ENCODE results near the gene GRK6. TPM values are rescaled to one million over a fixed set of nuclear protein-coding genes. Genes with fewer than 3 reads are reported as not detected.

GRK6 gene
- total and polyA plus RNA-seq, 11 donors = 6.8 to 33.2 (median 17.3) TPM

- Histone ChIP-seq H3K9me3 (no peaks in the 10 kb centered on the region), H3K4me1 (peaks cover 8 to 46% (median 27%) of the 10 kb centered on the region in 12 donors), H3K36me3 (no peaks in the 10 kb centered on the region), H3K4me3 (no peak overlapping the region), H3K27ac (peak overlapping the region in 1 of 12 donors; percentile 29), H3K27me3 (peaks cover 26 to 50% (median 38%) of the 10 kb centered on the region in 9 donors)
- no peak for ATAC-seq
- WGBS, 4 donors = 94 to 100% (median 96%) methylated on average over 2 of the region's 2 CpGs
- DNase-seq = no peak
- TF ChIP-seq CTCF (IDR thresholded peaks at IDR 0.05) (no peak), POLR2A (IDR thresholded peaks at IDR 0.05) (no peak)
- intact Hi-C loops (cut with DNase I) = loop anchor here in 4 of 10 donors (2.0 to 10.0 kb wide), 5 partner anchors 41 to 199 kb away; partner anchors contain the start of genes B4GALT7 (in 1 of the 4) and PRR7 (in 1 of the 4)
Measured at GRCh38 chr5:177405312-177405711, 21.2 kb upstream of the GRK6 start.

DNA sequence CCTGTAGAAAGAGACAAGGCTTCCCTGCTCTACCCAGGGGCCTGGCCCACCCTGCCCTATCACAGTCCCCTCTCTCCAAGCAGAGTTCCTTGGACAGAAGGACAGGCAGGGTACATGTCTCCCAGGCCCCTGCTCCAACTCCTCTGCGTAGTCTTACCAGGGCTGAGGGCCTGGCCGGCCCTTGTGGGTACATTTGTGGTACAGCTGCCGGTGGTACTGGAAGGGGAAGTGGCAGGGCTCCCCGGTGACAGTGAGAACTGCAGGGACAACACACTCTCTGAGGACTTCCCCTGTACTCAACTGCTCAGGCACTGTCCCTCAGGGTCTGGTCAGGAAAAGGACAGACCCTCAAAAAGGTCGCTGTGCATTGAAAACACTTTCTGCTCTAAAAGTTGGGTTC lies 20.7 kb upstream of the GRK6 start:
- H3K9me3 ChIP-seq = no peaks in the 10 kb centered on the region
- peaks cover 23 to 45% (median 33%) of the 10 kb centered on the region in 9 donors for H3K27me3 ChIP-seq
- WGBS, 4 donors = 74 to 93% (median 88%) methylated on average over 5 of the region's 5 CpGs
- H3K4me3 ChIP-seq = no peak overlapping the region
- intact Hi-C loops (cut with DNase I) = loop anchor here in 4 of 10 donors (2.0 to 10.0 kb wide), 5 partner anchors 41 to 199 kb away; partner anchors contain the start of genes B4GALT7 (in 1 of the 4) and PRR7 (in 1 of the 4)
- H3K4me1 ChIP-seq = peaks cover 8 to 48% (median 25%) of the 10 kb centered on the region in 12 donors
- DNase-seq (peak in 3 of 5 donors; percentile 52 to 73 (median 58)), ATAC-seq (peak in 1 of 4 donors; percentile 9)
- H3K36me3 ChIP-seq = no peaks in the 10 kb centered on the region
- TF ChIP-seq POLR2A (IDR thresholded peaks at IDR 0.05) = no peak
- TF ChIP-seq CTCF (IDR thresholded peaks at IDR 0.05) = no peak
- H3K27ac ChIP-seq = peak overlapping the region in 1 of 12 donors; percentile 29

GRCh38 chr5:177409043-177409801 lies 17.3 kb upstream of the GRK6 start, which contains the start of gene F12:
Gene F12, minus strand, starts transcription at chr5:177409564. Its CDS starts 37 bp downstream, at chr5:177409527.
- Histone ChIP-seq H3K27me3 (peaks cover 0 to 11% (median 0%) of the 10 kb centered on the region in 9 donors), H3K9me3 (no peaks in the 10 kb centered on the region), H3K36me3 (no peaks in the 10 kb centered on the region), H3K4me3 (no peak within 1 kb of the TSS), H3K4me1 (peaks cover 0 to 25% (median 6%) of the 10 kb centered on the region in 12 donors), H3K27ac (no peak within 1 kb of the TSS)
- WGBS, 4 donors = 86 to 94% (median 88%) methylated on average over 9 of the region's 9 CpGs
- intact Hi-C loops (cut with DNase I) = loop anchor here in 3 of 10 donors (5.0 to 10.0 kb wide), 3 partner anchors 43 to 196 kb away; partner anchors contain the start of gene B4GALT7 (in 1 of the 3)
- ATAC-seq (no peak), DNase-seq (no peak)
- no peak for TF ChIP-seq CTCF (IDR thresholded peaks at IDR 0.05)
- no peak for TF ChIP-seq POLR2A (IDR thresholded peaks at IDR 0.05)

GRCh38 chr5:177410575-177410974 lies 15.9 kb upstream of the GRK6 start:
- Histone ChIP-seq H3K27me3 (peaks cover 0 to 3% (median 0%) of the 10 kb centered on the region in 9 donors), H3K4me1 (peaks cover 0 to 11% (median 0%) of the 10 kb centered on the region in 12 donors), H3K9me3 (no peaks in the 10 kb centered on the region), H3K36me3 (no peaks in the 10 kb centered on the region), H3K27ac (no peak overlapping the region), H3K4me3 (no peak overlapping the region)
- WGBS, 4 donors = 84 to 97% (median 86%) methylated on average over 3 of the region's 3 CpGs
- no peak for ATAC-seq
- DNase-seq = no peak
- no peak for TF ChIP-seq POLR2A (IDR thresholded peaks at IDR 0.05)
- intact Hi-C loops (cut with DNase I) = no loop called here

Measured in heart left ventricle (tissue), 16 donors.